ENCODE data around the gene BID. TPM values are rescaled to one million over a fixed set of nuclear protein-coding genes. Genes with fewer than 3 reads are reported as not detected.

BID gene
- total RNA-seq, 1 experiment from 2014 or later = 58.2 TPM

- peaks cover 0 to 6% of the 10 kb centered on the region in 2 experiments; a peak in 1 of 4 replicates for H3K4me1 ChIP-seq (ENCODE audit: control insufficient read depth in 1 of 2, insufficient read depth in 2 of 2, low read length in 2 of 2)
- ATAC-seq (no peak), DNase-seq (ENCODE audit: low read depth, low spot score) (no peak)
- H3K79me2 ChIP-seq (ENCODE audit: insufficient read depth, low read length) = peaks cover 7% of the 10 kb centered on the region; the same call in 1 of the 2 replicates
- no peaks in the 10 kb centered on the region for H4K20me1 ChIP-seq (ENCODE audit: insufficient read depth)
- H3K27me3 ChIP-seq (ENCODE audit: insufficient read depth, low read length) = no peaks in the 10 kb centered on the region
- intact Hi-C loops (cut with micrococcal nuclease) = no loop called here
- ChIA-PET POLR2A (no interaction called here), RAD21 (ENCODE audit: low non-redundant PET in 1 of 2, low total read pairs in 2 of 2, uncharacterized antibody in 2 of 2, unreplicated experiment in 2 of 2) (no interaction called here), CTCF (no interaction called here)
- BruUV-seq (replicated peaks) = no TSS peak
- no peak overlapping the region for H3K9ac ChIP-seq (ENCODE audit: low read length)
- no peak for TF ChIP-seq ATF3 (IDR thresholded peaks at IDR 0.05)
- TF ChIP-seq SRF (IDR thresholded peaks at IDR 0.05; ENCODE audit: low read depth) = no peak
- no peaks in the 10 kb centered on the region; a peak in 1 of 4 replicates for H3K36me3 ChIP-seq (ENCODE audit: control insufficient read depth in 1 of 2, insufficient read depth in 2 of 2, low read length in 2 of 2)
- no peak overlapping the region for H2AFZ ChIP-seq (ENCODE audit: low read depth, low read length, poor library complexity, severe bottlenecking)
- H3K4me3 ChIP-seq (replicated peaks in 1 of 2; ENCODE audit: low read depth in 1 of 2, low read length in 2 of 2) = no peak overlapping the region
- no peak overlapping the region for H3K4me2 ChIP-seq (ENCODE audit: low read length)
- no peak overlapping the region for H3K27ac ChIP-seq (ENCODE audit: low read depth, low read length)
- H3K9me2 ChIP-seq (ENCODE audit: insufficient read depth) = no peaks in the 10 kb centered on the region
- H3K9me3 ChIP-seq (ENCODE audit: control insufficient read depth in 1 of 2, insufficient read depth in 1 of 2, low read depth in 1 of 2, low read length in 2 of 2) = no peaks in the 10 kb centered on the region
Measured at GRCh38 chr22:17748555-17749353, 25.5 kb downstream of the BID start.

GRCh38 chr22:17746916-17747315 is 27.4 kb downstream of the BID start:
- ChIA-PET CTCF (no interaction called here), POLR2A (no interaction called here), RAD21 (ENCODE audit: low non-redundant PET in 1 of 2, low total read pairs in 2 of 2, uncharacterized antibody in 2 of 2, unreplicated experiment in 2 of 2) (no interaction called here)
- no peaks in the 10 kb centered on the region for H3K9me2 ChIP-seq (ENCODE audit: insufficient read depth)
- no peaks in the 10 kb centered on the region for H3K9me3 ChIP-seq (ENCODE audit: control insufficient read depth in 1 of 2, insufficient read depth in 1 of 2, low read depth in 1 of 2, low read length in 2 of 2)
- H3K9ac ChIP-seq (ENCODE audit: low read length) = no peak overlapping the region
- H3K4me1 ChIP-seq (ENCODE audit: control insufficient read depth in 1 of 2, insufficient read depth in 2 of 2, low read length in 2 of 2) = no peaks in the 10 kb centered on the region
- H3K27me3 ChIP-seq (ENCODE audit: insufficient read depth, low read length) = no peaks in the 10 kb centered on the region
- H3K27ac ChIP-seq (ENCODE audit: low read depth, low read length) = no peak overlapping the region
- no peak overlapping the region for H3K4me3 ChIP-seq (replicated peaks in 1 of 2; ENCODE audit: low read depth in 1 of 2, low read length in 2 of 2)
- no peak overlapping the region for H2AFZ ChIP-seq (ENCODE audit: low read depth, low read length, poor library complexity, severe bottlenecking)
- ATAC-seq (no peak), DNase-seq (ENCODE audit: low read depth, low spot score) (no peak)
- no peaks in the 10 kb centered on the region; a peak in 1 of 4 replicates for H3K36me3 ChIP-seq (ENCODE audit: control insufficient read depth in 1 of 2, insufficient read depth in 2 of 2, low read length in 2 of 2)
- H3K4me2 ChIP-seq (ENCODE audit: low read length) = no peak overlapping the region
- peaks cover 2% of the 10 kb centered on the region; the same call in 1 of the 2 replicates for H3K79me2 ChIP-seq (ENCODE audit: insufficient read depth, low read length)
- BruUV-seq (replicated peaks) = no TSS peak
- H4K20me1 ChIP-seq (ENCODE audit: insufficient read depth) = no peaks in the 10 kb centered on the region
- intact Hi-C loops (cut with micrococcal nuclease) = no loop called here
- TF ChIP-seq JUND (IDR thresholded peaks at IDR 0.05) = no peak
- no peak for TF ChIP-seq SIN3A (IDR thresholded peaks at IDR 0.05; ENCODE audit: low read depth)
- no peak for TF ChIP-seq SRF (IDR thresholded peaks at IDR 0.05; ENCODE audit: low read depth)
- TF ChIP-seq EZH2 (IDR thresholded peaks at IDR 0.05) = no peak
- TF ChIP-seq SP1 (IDR thresholded peaks at IDR 0.05; ENCODE audit: low read depth) = no peak
